ENCODE measurements around the gene MLLT3. TPM values are rescaled to one million over a fixed set of nuclear protein-coding genes. Genes with fewer than 3 reads are reported as not detected.
"Not testable (repeated sequence)": the region's sequence is repeated elsewhere in the genome, so short reads cannot be mapped to it uniquely, and the experiment has no call there.

MLLT3 gene
- total RNA-seq, 2 donors from 2014 or later, result 13.1 to 22.0 TPM

- DNase-seq (ENCODE audit: low spot score), result no peak
- TF ChIP-seq POLR2A (IDR thresholded peaks at IDR 0.05), result no peak
- no peak for TF ChIP-seq CTCF (IDR thresholded peaks at IDR 0.05)
- no peak for TF ChIP-seq POLR2AphosphoS5 (IDR thresholded peaks at IDR 0.05)
- Histone ChIP-seq H3K27me3 (replicated peaks; ENCODE audit: insufficient read depth) (no peaks in the 10 kb centered on the region), H3K4me3 (no peak overlapping the region), H3K9me3 (no peaks in the 10 kb centered on the region), H3K27ac (no peak overlapping the region), H3K4me1 (replicated peaks) (no peaks in the 10 kb centered on the region), H3K36me3 (no peaks in the 10 kb centered on the region)
- WGBS, result 65% methylated on average over 3 of the region's 3 CpGs
- intact Hi-C loops (cut with DNase I), result no loop called here
Measured at GRCh38 chr9:20662156-20662555, 39.9 kb upstream of the MLLT3 start.

- Histone ChIP-seq H3K27me3 (replicated peaks; ENCODE audit: insufficient read depth) (no peaks in the 10 kb centered on the region), H3K4me1 (replicated peaks) (no peaks in the 10 kb centered on the region), H3K4me3 (no peak overlapping the region), H3K36me3 (no peaks in the 10 kb centered on the region), H3K27ac (no peak overlapping the region), H3K9me3 (no peaks in the 10 kb centered on the region)
- TF ChIP-seq POLR2A (IDR thresholded peaks at IDR 0.05) (no peak), CTCF (IDR thresholded peaks at IDR 0.05) (no peak), POLR2AphosphoS5 (IDR thresholded peaks at IDR 0.05) (no peak)
- 95% methylated on average over 2 of the region's 2 CpGs for WGBS
- intact Hi-C loops (cut with DNase I), result no loop called here
- no peak for DNase-seq (ENCODE audit: low spot score)
Measured at GRCh38 chr9:20659474-20659967, 37.2 kb upstream of the MLLT3 start.

GRCh38 chr9:20658677-20659473 is 36.6 kb upstream of the MLLT3 start:
- DNase-seq (ENCODE audit: low spot score), result no peak
- H3K9me3 ChIP-seq, result no peaks in the 10 kb centered on the region
- H3K27ac ChIP-seq, result no peak overlapping the region
- H3K27me3 ChIP-seq (replicated peaks; ENCODE audit: insufficient read depth), result no peaks in the 10 kb centered on the region
- H3K4me1 ChIP-seq (replicated peaks), result no peaks in the 10 kb centered on the region
- WGBS, result 83% methylated on average over 13 of the region's 13 CpGs
- H3K36me3 ChIP-seq, result no peaks in the 10 kb centered on the region
- intact Hi-C loops (cut with DNase I), result no loop called here
- TF ChIP-seq POLR2A (IDR thresholded peaks at IDR 0.05) (no peak), POLR2AphosphoS5 (IDR thresholded peaks at IDR 0.05) (no peak), CTCF (IDR thresholded peaks at IDR 0.05) (no peak)
- peak overlapping the region; percentile 27 to 34 for H3K4me3 ChIP-seq

- intact Hi-C loops (cut with DNase I); H3K9me3 ChIP-seq; H3K27me3 ChIP-seq (replicated peaks; ENCODE audit: insufficient read depth); H3K27ac ChIP-seq; H3K36me3 ChIP-seq; H3K4me1 ChIP-seq (replicated peaks): not testable (repeated sequence)
- DNase-seq (ENCODE audit: low spot score), result peak; percentile 13
- H3K4me3 ChIP-seq, result peak overlapping the region; percentile 27 to 34
- 20% methylated on average over 20 of the region's 27 CpGs for WGBS
Measured at GRCh38 chr9:20658246-20658667, 36.0 kb upstream of the MLLT3 start.

GRCh38 chr9:20651939-20652338 is 29.6 kb upstream of the MLLT3 start:
- TF ChIP-seq POLR2A (IDR thresholded peaks at IDR 0.05), result no peak
- TF ChIP-seq CTCF (IDR thresholded peaks at IDR 0.05), result no peak
- TF ChIP-seq POLR2AphosphoS5 (IDR thresholded peaks at IDR 0.05), result no peak
- H3K4me1 ChIP-seq (replicated peaks), result no peaks in the 10 kb centered on the region
- no peak overlapping the region for H3K4me3 ChIP-seq
- WGBS, result 82% methylated on average over 4 of the region's 4 CpGs
- DNase-seq (ENCODE audit: low spot score), result no peak
- H3K9me3 ChIP-seq, result no peaks in the 10 kb centered on the region
- intact Hi-C loops (cut with DNase I), result no loop called here
- H3K27ac ChIP-seq, result no peak overlapping the region
- H3K36me3 ChIP-seq, result no peaks in the 10 kb centered on the region
- H3K27me3 ChIP-seq (replicated peaks; ENCODE audit: insufficient read depth), result no peaks in the 10 kb centered on the region

Data from prostate gland (tissue), 2 donors.